Measurements from ENCODE around the gene HEPACAM.

The HEPACAM gene

GRCh38 chr11:124942466-124943253 lies 6.8 kb upstream of the HEPACAM start:
- no peak for DNase-seq

- no peak for DNase-seq
These were observed 5.9 kb upstream of the HEPACAM start for GRCh38 chr11:124941703-124942102.

- no peak for DNase-seq
These were observed 3.1 kb upstream of the HEPACAM start for GRCh38 chr11:124938970-124939369.

GRCh38 chr11:124938206-124938765 lies 2.4 kb upstream of the HEPACAM start:
- DNase-seq: no peak

GRCh38 chr11:124937336-124937935 lies 1.6 kb upstream of the HEPACAM start:
- no peak for DNase-seq

GRCh38 chr11:124934862-124935547 lies 842 bp downstream of the HEPACAM start:
- DNase-seq: no peak

- no peak for DNase-seq
These were observed 5.0 kb downstream of the HEPACAM start for GRCh38 chr11:124930799-124931198.

- no peak for DNase-seq
These were observed 6.7 kb downstream of the HEPACAM start for GRCh38 chr11:124928942-124929665.

- DNase-seq: no peak
These were observed 12.6 kb downstream of the HEPACAM start for GRCh38 chr11:124923296-124923695.

GRCh38 chr11:124922831-124923230 lies 13.0 kb downstream of the HEPACAM start:
- no peak for DNase-seq

- peak; percentile 87 for DNase-seq
These were observed 14.8 kb downstream of the HEPACAM start for GRCh38 chr11:124920870-124921609.

- DNase-seq: no peak
These were observed 15.5 kb downstream of the HEPACAM start for GRCh38 chr11:124920356-124920755.

- no peak for DNase-seq
These were observed 15.9 kb downstream of the HEPACAM start for GRCh38 chr11:124919898-124920297.

GRCh38 chr11:124918950-124919349 lies 16.9 kb downstream of the HEPACAM start, which contains the start of gene HEPN1:
Gene HEPN1, plus strand, starts transcription at chr11:124919250.
- no peak for DNase-seq

- DNase-seq: no peak
These were observed 18.7 kb downstream of the HEPACAM start for GRCh38 chr11:124917115-124917637.

- no peak for DNase-seq
These were observed 19.5 kb downstream of the HEPACAM start for GRCh38 chr11:124916370-124916710.

- no peak for DNase-seq
These were observed 20.1 kb downstream of the HEPACAM start for GRCh38 chr11:124915541-124916369.

GRCh38 chr11:124902616-124903015 lies 33.2 kb downstream of the HEPACAM start:
- no peak for DNase-seq

GRCh38 chr11:124900464-124900863 lies 35.4 kb downstream of the HEPACAM start:
- DNase-seq: no peak

GRCh38 chr11:124899383-124900145 lies 36.3 kb downstream of the HEPACAM start:
- DNase-seq: no peak

All from activated effector memory CD4-positive, alpha-beta T cell treated with anti-CD3 and anti-CD28 coated beads, Interleukin-2, amount 50 U/mL, for 16 hours (primary cell).